Tibial nerve (tissue), 4 donors: ENCODE measurements around the gene ZBTB34.

ENCODE experiments used
- EP300 ChIP-seq, 2 donors: sonication (generic); formaldehyde crosslinking; IDR thresholded peaks; one replicate each; pipeline ENCODE4 v1.6.1; 2017; ENCODE audit warnings: antibody characterized with exemption in 2 of 2, mild to moderate bottlenecking in 1 of 2
- POLR2A ChIP-seq, 2 donors: fragments of 450-650 bp; IDR thresholded peaks; one replicate each; pipeline ENCODE4 v1.6.1; 2017; ENCODE audit warnings: antibody characterized with exemption in 2 of 2, mild to moderate bottlenecking in 2 of 2, moderate library complexity in 2 of 2
- TF ChIP-seq, protein P1 (sequence below), 5 experiments: fragments of 200-600 bp in 3 of 5; fragments of 450-650 bp in 2 of 5; sonication (generic) in 3 of 5; IDR thresholded peaks; one replicate each; pipeline ENCODE4 v1.5.1; 2016 to 2019; ENCODE audit warnings: antibody characterized with exemption in 5 of 5, mild to moderate bottlenecking in 3 of 5, moderate library complexity in 2 of 5

- TF ChIP-seq, protein P1, sequence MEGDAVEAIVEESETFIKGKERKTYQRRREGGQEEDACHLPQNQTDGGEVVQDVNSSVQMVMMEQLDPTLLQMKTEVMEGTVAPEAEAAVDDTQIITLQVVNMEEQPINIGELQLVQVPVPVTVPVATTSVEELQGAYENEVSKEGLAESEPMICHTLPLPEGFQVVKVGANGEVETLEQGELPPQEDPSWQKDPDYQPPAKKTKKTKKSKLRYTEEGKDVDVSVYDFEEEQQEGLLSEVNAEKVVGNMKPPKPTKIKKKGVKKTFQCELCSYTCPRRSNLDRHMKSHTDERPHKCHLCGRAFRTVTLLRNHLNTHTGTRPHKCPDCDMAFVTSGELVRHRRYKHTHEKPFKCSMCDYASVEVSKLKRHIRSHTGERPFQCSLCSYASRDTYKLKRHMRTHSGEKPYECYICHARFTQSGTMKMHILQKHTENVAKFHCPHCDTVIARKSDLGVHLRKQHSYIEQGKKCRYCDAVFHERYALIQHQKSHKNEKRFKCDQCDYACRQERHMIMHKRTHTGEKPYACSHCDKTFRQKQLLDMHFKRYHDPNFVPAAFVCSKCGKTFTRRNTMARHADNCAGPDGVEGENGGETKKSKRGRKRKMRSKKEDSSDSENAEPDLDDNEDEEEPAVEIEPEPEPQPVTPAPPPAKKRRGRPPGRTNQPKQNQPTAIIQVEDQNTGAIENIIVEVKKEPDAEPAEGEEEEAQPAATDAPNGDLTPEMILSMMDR (IDR thresholded peaks at IDR 0.05), result no peak
- TF ChIP-seq POLR2A (IDR thresholded peaks at IDR 0.05) (no peak), EP300 (IDR thresholded peaks at IDR 0.05) (no peak)
These were observed 65.9 kb downstream of the ZBTB34 start for GRCh38 chr9:126926364-126926763.
